HG03060 (cell line): ENCODE results near the gene ACBD3.

Source experiments
- ATAC-seq: cut with Tn5 transposase; IDR thresholded peaks from one replicate; pipeline ENCODE4 v1.9.1; 2021; ENCODE audit warnings: low read depth, moderate number of reproducible peaks; ENCODE audit not compliant: unreplicated experiment

The ACBD3 gene

DNA sequence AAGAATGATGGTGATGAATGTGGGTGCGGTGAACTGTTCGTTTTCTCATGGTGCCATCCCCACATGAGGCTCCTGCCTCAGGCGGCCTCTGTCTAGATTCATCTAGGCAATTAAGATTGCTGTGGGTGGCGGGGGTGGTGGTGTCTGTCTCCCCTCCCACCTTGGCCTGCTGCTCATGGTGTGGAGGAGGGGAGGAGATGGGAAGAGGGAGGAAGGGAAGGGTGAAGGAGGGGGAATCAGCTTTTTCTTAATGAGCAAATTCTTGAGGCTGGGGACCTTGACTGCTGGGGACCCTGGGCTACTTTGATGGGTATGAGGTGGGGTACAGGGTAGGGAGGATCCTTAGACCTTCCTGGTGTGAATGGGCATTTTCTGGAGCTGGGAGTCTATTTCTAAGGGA is 68.2 kb downstream of the ACBD3 start:
- ATAC-seq = no peak

GRCh38 chr1:226117330-226117729 is 69.2 kb downstream of the ACBD3 start:
- no peak for ATAC-seq

DNA sequence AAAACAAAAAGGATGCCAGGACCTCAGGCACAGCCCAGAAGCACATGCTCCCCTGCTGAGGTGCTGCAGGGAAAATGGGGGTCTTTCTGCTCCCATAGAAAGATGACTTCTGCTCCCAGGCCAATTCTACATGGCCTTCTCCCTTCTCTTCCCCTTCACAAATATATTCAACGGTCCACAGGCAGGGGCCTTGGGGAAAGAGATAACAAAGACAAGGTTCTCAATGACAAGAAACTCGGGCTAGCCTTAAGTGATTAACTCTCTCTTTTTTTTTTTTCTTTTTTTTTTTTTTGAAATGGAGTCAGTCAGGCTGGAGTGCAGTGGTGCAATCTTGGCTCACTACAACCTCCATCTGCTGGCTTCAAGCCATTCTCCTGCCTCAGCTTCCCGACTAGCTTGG is 69.9 kb downstream of the ACBD3 start:
- ATAC-seq = no peak

GRCh38 chr1:226112626-226113025 is 73.9 kb downstream of the ACBD3 start:
- ATAC-seq = no peak

GRCh38 chr1:226111883-226112261 is 74.7 kb downstream of the ACBD3 start:
- ATAC-seq = no peak

DNA sequence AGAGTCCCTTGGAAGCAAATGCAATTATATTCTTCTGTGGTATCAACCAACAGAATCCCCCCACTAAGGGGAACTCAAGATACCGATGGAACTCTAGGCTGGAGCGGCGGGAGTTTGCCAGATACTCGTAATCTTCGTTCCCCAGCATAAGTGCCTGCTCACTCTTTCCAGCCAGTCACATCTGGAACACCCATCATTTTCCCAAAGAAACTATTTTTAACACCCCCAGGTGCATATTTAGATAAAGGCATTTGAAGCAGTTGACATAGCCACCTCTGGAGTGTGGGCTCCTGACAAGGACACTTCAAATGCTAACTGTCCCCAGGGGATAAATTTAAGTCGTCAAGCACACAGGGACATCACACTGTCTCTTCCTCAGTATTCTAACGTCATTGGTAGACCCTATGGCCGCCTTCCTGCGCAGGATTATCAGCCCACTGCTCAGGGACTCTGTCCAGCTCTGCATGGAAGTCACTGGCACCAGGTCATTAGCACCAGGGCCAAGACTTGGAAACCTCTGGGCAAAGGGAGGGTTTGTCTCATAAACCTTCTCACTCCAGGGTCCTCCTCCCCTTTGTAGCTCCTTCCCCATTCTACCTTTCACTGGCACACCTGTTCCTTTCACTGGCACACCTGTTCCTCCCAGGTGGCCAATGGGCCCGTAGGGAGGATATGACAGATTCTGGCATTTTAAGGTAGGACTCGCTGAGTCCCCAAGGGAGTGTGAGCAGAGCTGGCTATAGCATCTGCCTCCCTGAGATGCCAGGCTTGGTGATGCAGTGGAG is 75.3 kb downstream of the ACBD3 start:
- no peak for ATAC-seq

GRCh38 chr1:226110249-226111097 is 76.1 kb downstream of the ACBD3 start:
- ATAC-seq = peak; percentile 46

DNA sequence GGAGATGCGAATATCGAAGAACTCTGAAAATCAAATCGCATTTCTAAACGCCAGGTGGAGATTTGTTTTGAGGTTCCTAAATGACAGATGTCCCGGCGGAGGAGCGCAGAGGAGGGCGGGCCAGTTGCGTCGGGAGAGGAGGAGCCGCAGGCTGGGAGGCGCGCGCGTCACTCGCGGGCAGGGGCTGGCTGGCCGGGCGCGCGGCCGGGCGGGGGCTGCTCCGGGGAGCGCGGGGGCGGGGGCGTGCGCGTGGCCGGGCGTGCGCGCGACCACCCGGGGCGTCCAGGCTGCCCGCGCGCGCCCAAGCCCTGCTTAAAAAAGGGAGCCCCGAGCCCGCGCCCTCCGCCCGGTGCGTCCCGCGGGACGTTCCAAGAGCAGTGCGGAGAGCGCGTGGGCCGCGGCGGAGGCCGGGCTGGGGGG is 76.7 kb downstream of the ACBD3 start:
- peak; percentile 37 for ATAC-seq

GRCh38 chr1:226108935-226109828 is 77.4 kb downstream of the ACBD3 start:
- ATAC-seq = no peak

DNA sequence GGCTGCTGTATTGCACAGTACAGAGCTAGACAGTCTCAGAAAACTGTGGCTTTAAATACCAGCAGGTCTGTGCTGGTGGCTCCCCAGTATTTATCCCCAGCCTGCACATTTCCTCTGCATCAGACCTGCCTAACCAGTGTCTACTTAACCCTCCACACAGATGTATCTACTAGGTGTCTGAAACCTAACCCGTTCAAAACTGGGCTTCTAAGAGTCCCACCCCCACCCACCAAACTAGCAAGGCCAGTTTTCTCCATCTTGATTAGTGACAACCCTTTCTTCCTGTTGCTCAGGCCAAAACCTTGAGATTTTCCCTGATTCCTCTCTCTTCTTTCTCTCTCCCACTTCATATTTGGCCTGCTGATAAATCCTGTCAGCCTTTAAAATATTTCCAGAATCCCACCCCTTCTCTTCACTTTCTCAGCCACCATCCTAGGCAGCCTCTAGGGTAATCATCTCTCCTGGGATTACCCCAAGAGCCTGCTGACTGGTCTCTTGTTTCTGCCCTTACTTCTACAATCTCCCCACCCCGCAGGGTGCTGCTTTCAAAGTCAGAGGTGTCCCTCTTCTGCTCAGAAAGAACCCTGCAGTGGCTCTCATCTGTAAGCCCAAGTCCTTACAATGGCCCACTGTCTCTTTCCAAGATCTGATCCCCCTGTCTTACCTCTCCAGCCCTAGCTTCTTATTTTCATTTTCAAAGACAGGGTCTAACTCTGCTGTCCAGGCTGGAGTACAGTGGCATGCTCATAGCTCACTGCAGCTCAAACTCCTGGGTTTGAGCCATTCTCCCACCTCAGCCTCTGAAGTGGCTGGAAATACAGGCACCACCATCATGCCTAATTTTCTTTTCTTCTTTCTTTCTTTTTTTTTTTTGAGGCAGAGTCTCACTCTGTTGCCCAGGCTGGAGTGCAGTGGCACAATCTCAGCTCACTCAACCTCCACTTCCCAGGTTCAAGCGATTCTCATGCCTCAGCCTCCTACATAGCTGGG is 78.8 kb downstream of the ACBD3 start:
- ATAC-seq = no peak

DNA sequence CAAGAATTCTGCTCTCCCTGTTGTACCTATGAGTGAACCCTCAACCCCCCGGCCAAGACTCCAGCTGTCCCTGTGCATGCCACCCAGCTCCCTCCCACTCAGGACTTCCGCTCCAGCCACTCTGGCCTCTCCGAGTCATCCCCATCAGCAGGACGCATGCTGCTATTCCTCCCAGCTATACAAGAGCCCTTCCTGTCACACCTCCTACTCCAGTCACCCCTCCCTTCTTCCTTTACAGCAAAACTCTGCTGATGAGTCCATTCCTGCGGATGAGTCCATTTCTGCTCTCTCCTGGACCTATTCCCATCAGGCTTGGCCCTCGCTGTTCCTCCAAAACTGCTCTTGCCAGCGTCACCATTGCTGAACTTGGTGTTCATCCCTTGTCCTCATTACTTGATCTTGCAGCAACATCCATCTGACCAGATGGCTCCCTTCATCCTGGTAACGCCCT is 81.8 kb downstream of the ACBD3 start:
- no peak for ATAC-seq

DNA sequence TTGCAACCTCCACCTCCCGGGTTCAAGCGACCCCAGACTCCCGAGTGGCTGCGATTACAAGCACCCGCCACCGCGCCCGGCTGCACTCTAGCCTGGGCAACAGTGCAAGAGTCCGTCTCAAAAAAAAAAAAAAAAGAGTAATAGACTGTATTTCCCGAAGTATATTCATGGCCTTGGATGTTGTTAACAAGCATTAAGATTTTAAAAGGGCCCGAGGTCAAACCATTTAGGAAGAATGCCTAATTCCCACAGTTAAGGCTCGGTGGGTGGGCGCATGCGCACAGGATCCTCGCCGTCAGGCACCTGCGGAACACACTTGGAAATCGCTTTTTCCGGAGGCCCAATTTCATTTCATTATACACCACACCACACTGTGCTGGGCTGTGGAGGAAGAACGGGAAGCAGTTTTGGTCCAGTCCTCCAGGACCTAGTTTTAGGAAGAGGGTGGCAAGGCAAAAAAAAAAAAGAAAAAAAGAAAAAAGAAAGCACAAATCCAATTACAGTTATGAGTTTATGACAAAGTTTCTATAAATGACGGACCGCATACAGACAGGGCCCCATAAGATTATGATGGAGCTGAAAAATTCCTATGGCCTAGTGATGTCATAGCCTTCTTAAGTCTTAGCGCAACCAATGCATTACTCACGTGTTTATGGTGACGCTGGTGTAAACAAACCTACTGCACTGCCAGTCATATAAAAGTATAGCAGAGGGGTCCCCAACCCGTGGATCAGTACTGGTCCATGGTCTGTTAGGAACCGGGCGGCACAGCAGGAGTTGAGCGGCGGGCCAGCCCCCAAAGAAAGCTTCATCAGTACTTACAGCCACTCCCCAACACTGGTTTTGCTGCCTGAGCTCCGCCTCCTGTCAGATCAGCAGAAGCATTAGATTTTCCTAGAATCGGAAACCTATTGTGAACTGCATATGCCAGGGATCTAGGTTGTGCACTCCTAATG is 85.8 kb downstream of the ACBD3 start:
- no peak for ATAC-seq

DNA sequence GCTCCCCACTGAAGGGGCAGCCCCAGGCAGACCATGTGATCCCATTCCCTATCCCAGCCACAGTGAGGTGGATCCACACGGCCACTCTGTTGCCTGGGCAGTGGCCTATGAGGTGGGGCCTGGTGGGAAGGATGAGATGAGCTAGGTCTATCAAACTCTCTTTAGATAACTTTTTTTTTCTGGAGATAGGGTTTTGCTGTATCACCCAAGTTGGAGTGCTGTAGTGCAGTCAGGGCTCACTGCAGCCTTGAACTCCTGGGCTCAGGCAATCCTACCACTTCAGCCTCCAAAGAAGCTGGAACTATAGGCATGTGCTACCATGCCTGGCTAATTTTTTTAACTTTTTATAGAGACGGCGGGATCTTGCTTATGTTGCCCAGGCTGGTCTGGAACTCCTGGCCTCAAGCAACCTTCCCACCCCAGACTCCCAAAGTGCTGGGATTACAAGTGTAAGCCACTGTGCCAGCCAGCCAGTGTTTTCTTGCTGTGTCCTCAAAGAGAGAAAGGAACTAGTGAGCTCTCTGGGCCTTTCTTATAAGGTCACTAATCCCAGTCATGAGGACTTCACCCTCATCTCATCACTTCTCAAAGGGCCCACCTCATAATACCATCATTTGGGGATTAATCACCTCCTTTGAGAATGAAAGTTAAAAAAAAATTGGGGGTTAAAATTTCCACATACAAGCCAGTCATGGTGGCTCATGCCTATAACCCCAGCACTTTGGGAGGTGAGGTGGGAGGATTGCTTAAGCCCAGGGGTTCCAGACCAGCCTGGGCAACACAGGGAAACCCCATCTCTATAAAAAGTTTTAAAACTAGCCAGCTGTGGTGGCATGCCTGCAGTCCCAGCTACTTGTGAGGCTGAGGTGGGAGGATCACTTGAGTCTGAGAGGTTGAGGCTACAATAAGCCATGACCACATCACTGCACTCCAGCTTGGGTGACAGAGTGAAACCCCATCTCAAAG is 87.4 kb downstream of the ACBD3 start:
- ATAC-seq = no peak

DNA sequence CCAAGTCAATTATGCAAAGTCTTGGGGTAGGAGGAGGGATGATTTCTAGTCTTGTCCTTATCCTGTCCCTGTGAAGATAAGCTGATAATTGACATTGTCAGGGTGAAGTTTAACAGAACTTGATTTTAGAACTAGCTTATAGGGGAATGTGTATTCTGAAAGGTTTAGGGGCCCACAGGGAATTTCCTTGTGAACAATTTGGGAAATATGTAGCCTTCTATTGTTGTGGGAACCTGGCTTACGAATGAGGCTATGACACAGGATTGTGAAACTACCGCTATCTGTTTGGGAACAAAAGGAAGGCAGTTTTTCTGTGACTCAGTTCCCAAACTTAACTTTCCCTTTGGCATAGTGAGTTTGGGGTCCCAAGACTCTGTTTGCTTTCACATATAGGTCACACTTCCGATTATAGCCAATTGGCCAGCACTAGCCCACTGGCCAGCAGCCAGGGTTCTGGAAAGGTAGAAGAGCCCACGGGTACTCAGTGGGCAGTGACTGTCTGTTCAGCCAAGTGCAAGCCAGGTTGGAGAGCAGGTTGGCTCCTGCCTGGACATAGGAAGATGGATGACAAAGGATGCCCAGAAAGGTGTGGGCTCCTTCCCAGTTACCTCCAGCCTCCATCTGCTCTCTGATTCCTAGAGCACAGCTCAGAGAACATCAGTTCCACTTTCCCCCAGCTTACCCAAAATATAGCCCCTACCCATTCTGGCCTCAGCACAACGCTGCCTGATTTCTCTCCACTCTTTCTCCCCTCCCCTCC is 88.5 kb downstream of the ACBD3 start:
- ATAC-seq = no peak

DNA sequence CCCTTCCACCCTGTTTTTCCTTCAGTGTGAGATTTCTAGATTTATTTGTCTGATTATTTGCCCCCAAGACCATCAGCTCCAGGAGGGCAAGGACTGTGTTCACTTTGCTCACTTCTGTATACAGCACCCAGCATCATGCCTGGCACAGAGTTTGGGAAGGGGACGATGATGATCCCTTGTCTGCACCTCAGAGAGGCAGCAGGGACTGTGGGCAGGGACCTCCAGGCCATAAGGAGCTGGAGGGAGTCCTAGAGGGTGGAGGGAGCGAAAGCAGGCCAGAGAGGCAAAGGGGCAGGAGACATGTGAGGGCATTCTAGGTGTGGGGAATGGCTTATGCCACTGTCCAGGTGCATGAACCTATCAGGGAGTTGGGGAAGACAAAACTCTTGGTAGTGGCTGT is 91.3 kb downstream of the ACBD3 start:
- no peak for ATAC-seq
